ENCODE measurements around the gene ST8SIA6. TPM values are rescaled to one million over a fixed set of nuclear protein-coding genes. Genes with fewer than 3 reads are reported as not detected.

ST8SIA6 gene
- total and polyA plus RNA-seq, 2 of the 8 experiments (the other 6 are each of a cell fraction or from before 2014, with no cell fraction given) = 0.70 to 1.1 TPM

DNA sequence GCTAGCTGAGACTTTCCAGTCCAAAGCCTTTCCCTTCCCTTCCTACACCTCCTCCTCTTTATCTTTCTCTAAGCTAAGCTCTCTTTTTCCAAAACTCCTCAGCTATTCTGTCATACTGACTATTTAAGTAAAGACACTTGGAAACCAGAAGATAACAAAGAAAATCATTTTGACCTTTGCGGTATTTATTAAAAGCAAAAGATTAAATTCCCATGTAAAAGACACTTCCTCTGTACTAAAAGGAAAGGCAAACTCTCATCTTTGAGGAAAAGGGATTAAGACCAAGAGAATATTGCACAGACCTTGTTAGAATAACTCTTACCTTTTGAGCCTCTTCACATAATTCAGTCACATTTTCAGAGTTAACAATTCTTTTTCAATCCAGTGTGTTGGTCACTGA is 15.8 kb downstream of the ST8SIA6 start:
- Histone ChIP-seq H2BK5ac (ENCODE audit: low read depth, low read length) (no peak overlapping the region), H3K23ac (ENCODE audit: insufficient read length) (no peak overlapping the region), H3K9me3 (ENCODE audit: insufficient read depth in 2 of 2, low read depth in 1 of 2, low read length in 1 of 2) (no peaks in the 10 kb centered on the region), H4K5ac (ENCODE audit: insufficient read length, low read depth, low read length) (no peak overlapping the region), H3K27ac (ENCODE audit: low read depth, low read length) (no peak overlapping the region), H3K36me3 (ENCODE audit: control insufficient read depth in 2 of 4, insufficient read depth in 4 of 4, low read length in 3 of 4) (no peaks in the 10 kb centered on the region), H2BK120ac (replicated peaks; ENCODE audit: low read depth, low read length) (no peak overlapping the region), H4K91ac (replicated peaks; ENCODE audit: insufficient read length, low read length) (no peak overlapping the region), H4K8ac (ENCODE audit: extremely low read depth, insufficient read depth, low read length) (no peak overlapping the region), H3K23me2 (ENCODE audit: low read depth, low read length) (0 out of 2 replicates have a peak, but pooled peaks cover 2% of the 10 kb centered on the region), H2BK15ac (ENCODE audit: low read length) (no peak overlapping the region), H3K4me1 (replicated peaks in 1 of 4; ENCODE audit: control insufficient read depth in 3 of 4, insufficient read depth in 4 of 4, low read length in 3 of 4) (peaks cover 0 to 2% (median 0%) of the 10 kb centered on the region in 4 experiments; a peak in 1 of 7 replicates), H3K79me1 (ENCODE audit: low read depth, low read length) (no peaks in the 10 kb centered on the region), H3K4me2 (ENCODE audit: insufficient read depth in 1 of 2, low read depth in 2 of 2, low read length in 2 of 2) (no peak overlapping the region), H3K14ac (ENCODE audit: insufficient read length) (no peak overlapping the region), H2AFZ (ENCODE audit: low read length) (no peak overlapping the region), H3K27me3 (replicated peaks in 1 of 4; ENCODE audit: control insufficient read depth in 3 of 4, extremely low read depth in 1 of 4, insufficient read depth in 3 of 4, low read length in 3 of 4) (no peaks in the 10 kb centered on the region), H2AK5ac (ENCODE audit: low read depth, low read length) (no peak overlapping the region), H3K79me2 (ENCODE audit: control insufficient read depth in 1 of 2, insufficient read depth in 2 of 2, low read length in 2 of 2) (no peaks in the 10 kb centered on the region), H2BK12ac (ENCODE audit: low read depth, low read length) (no peak overlapping the region), H3K4ac (replicated peaks; ENCODE audit: insufficient read length, low read depth, low read length) (no peak overlapping the region), H3K56ac (replicated peaks; ENCODE audit: insufficient read length, low read depth, low read length) (no peak overlapping the region), H3K9ac (replicated peaks in 1 of 4; ENCODE audit: extremely low read depth in 1 of 4, low read depth in 3 of 4, low read length in 3 of 4) (no peak overlapping the region), H4K20me1 (replicated peaks in 1 of 2; ENCODE audit: control insufficient read depth in 1 of 2, insufficient read depth in 2 of 2, low read length in 2 of 2) (no peaks in the 10 kb centered on the region), H3K18ac (ENCODE audit: extremely low read depth, low read length) (no peak overlapping the region), H3K4me3 (ENCODE audit: extremely low read depth in 1 of 4, insufficient read depth in 2 of 4, low read depth in 3 of 4, low read length in 4 of 4) (no peak overlapping the region), H2BK20ac (ENCODE audit: low read length) (no peak overlapping the region)
- 100% methylated on average over 1 of the region's 1 CpG; no CpG with 5 or more reads in 1 of the 2 experiments for WGBS, 2 experiments (ENCODE audit: extremely low coverage in 1 of 2, insufficient coverage in 1 of 2, insufficient read length in 1 of 2, insufficient replicate concordance in 2 of 2, low coverage in 1 of 2, low lambda C conversion rate in 2 of 2, missing lambda C conversion rate in 1 of 2)
- ChIA-PET POLR2A (ENCODE audit: partially characterized antibody) (no interaction called here), CTCF (ENCODE audit: partially characterized antibody) (interaction anchor here (0.6 to 6.6 kb wide), 5 partner anchors 8 to 1169 kb away, joined by 3 to 36 read pairs (median 4); no protein-coding TSS in a partner anchor)
- FAIRE-seq = no peak
- DNase-seq (ENCODE audit: low read depth in 1 of 2, low spot score in 2 of 2) = no peak
- TF ChIP-seq EZH2 (IDR thresholded peaks at IDR 0.05; ENCODE audit: low read depth, low read length, severe bottlenecking) = no peak
- no peak for TF ChIP-seq SAP30 (IDR thresholded peaks at IDR 0.05; ENCODE audit: insufficient read depth, insufficient replicate concordance, low read length)
- TF ChIP-seq RNF2 (IDR thresholded peaks at IDR 0.05; ENCODE audit: borderline replicate concordance, low read depth, low read length, missing control alignments, poor library complexity, severe bottlenecking) = no peak
- TF ChIP-seq MAFK (IDR thresholded peaks at IDR 0.05; ENCODE audit: low read depth, low read length) = no peak
- no peak for TF ChIP-seq SUZ12 (IDR thresholded peaks at IDR 0.05; ENCODE audit: low read length)
- TF ChIP-seq GTF2F1 (IDR thresholded peaks at IDR 0.05; ENCODE audit: borderline replicate concordance, low read depth, low read length) = no peak
- no peak for TF ChIP-seq RFX5 (IDR thresholded peaks at IDR 0.05; ENCODE audit: borderline replicate concordance, low read depth, low read length)
- no peak for TF ChIP-seq SIX5 (IDR thresholded peaks at IDR 0.05; ENCODE audit: low read depth, low read length)
- TF ChIP-seq BRCA1 (IDR thresholded peaks at IDR 0.05; ENCODE audit: low read depth, low read length) = no peak
- TF ChIP-seq YY1 (IDR thresholded peaks at IDR 0.05; ENCODE audit: low read depth, low read length) = no peak
- TF ChIP-seq HDAC2 (IDR thresholded peaks at IDR 0.05; ENCODE audit: borderline replicate concordance in 1 of 2, low read depth in 2 of 2, low read length in 2 of 2) = no peak
- no peak for TF ChIP-seq SIRT6 (IDR thresholded peaks at IDR 0.05; ENCODE audit: low read length)
- TF ChIP-seq SP4 (IDR thresholded peaks at IDR 0.05; ENCODE audit: low read length) = no peak
- TF ChIP-seq TEAD4 (IDR thresholded peaks at IDR 0.05; ENCODE audit: low read depth, low read length) = no peak
- TF ChIP-seq BCL11A (IDR thresholded peaks at IDR 0.05; ENCODE audit: low read depth in 2 of 2, low read length in 2 of 2) = no peak

Data from H1 (cell line).